Femur (tissue), 1 donor: Measurements from ENCODE around the gene KIR2DL4.
"Not testable (repeated sequence)": the region's sequence is repeated elsewhere in the genome, so short reads cannot be mapped to it uniquely, and the experiment has no call there.

Source experiments
- DNase-seq: peaks from one replicate; pipeline ENCODE4 v3.0.0-alpha.2; 2017

The KIR2DL4 gene

GRCh38 chr19:54805665-54806515 is 2.5 kb downstream of the KIR2DL4 start:
- no peak for DNase-seq

DNA sequence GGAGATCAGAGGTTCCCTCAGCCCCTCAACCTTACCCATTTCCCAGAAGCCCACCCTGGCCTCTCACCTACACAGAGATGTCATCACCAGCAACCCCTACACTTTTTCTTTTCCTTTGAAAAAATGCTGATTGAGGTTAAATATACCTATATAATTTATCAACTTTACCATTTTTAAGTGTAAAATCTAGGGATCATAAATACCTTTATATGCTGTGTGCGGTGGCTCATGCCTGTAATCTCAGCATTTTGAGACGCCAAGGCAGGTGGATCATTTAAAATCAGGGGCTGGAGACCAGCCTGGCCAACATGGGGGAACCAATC is 3.1 kb downstream of the KIR2DL4 start:
- no peak for DNase-seq

- not testable (repeated sequence) for DNase-seq
Observed at GRCh38 chr19:54814571-54814970, 11.2 kb downstream of the KIR2DL4 start.

DNA sequence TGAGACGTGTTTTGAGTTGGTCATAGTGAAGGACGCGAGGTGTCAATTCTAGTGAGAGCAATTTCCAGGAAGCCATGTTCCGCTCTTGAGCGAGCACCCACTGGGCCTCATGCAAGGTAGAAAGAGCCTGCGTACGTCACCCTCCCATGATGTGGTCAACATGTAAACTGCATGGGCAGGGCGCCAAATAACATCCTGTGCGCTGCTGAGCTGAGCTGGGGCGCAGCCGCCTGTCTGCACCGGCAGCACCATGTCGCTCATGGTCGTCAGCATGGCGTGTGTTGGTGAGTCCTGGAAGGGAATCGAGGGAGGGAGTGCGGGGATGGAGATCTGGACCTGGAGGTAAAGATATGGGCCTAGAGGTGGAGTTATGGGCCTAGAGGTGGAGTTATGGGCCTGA is 12.8 kb downstream of the KIR2DL4 start, which contains the start of gene KIR3DL1:
TSS of gene KIR3DL1 (plus strand) at position 218 of the 400 bp plus-strand sequence.
- DNase-seq = not testable (repeated sequence)

DNA sequence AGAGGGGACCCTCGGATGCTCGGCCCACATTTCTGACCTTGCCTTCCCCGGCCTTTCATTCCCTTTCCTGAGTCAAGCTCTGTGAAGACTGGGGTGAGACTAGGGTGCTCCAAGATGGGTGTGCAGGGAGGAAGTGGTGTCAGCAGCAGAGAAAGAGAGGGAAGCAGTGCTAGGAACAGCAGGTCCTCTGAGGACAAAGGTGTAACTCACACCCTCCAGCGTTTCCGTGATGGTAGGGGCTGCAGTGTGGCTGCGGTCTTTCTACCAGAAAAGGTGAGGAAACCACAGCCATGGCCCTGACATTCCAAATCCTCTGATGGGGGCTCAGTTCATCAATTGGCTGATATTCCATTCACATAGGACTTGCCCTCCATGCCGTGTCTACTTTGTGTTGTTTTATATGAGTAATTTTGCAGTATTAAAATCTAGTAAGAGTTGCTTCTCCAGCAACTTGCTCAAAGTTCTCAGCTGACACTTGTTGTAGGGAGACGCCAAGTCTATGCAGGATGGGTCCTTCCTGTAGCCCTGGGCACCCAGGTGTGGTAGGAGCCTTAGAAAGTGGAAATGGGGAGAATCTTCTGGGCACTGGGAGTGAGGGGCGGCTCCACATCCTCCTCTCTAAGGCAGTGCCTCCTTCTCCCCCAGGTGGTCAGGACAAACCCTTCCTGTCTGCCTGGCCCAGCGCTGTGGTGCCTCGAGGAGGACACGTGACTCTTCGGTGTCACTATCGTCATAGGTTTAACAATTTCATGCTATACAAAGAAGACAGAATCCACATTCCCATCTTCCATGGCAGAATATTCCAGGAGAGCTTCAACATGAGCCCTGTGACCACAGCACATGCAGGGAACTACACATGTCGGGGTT is 14.5 kb downstream of the KIR2DL4 start:
- DNase-seq = no peak

- DNase-seq = not testable (repeated sequence)
Observed at GRCh38 chr19:54824416-54824815, 21.0 kb downstream of the KIR2DL4 start.

- not testable (repeated sequence) for DNase-seq
Observed at GRCh38 chr19:54825326-54825725, 21.9 kb downstream of the KIR2DL4 start.

DNA sequence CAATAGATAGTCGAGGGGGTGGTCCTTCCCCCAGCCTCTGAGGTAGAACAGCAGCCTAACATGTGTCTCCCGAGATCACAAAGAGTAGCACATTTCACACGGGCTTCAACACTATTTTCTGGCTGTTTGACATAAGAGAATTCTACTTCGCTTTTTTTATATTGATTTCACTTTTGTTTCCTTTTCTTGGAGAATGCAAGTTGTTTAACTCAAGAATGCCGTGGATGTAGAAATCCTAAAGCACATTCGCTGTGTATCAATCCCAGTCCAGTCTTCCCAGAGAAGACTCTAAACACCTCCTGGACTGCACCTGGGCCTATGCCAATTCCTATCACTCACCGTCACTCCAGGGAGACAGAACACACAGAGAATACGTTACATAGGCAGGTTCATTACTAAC is 24.7 kb downstream of the KIR2DL4 start:
- DNase-seq = not testable (repeated sequence)

- not testable (repeated sequence) for DNase-seq
Observed at GRCh38 chr19:54832496-54832895, 29.1 kb downstream of the KIR2DL4 start, which contains the start of gene KIR2DS4. Gene KIR2DS4 (plus strand): TSS chr19:54832676.

DNA sequence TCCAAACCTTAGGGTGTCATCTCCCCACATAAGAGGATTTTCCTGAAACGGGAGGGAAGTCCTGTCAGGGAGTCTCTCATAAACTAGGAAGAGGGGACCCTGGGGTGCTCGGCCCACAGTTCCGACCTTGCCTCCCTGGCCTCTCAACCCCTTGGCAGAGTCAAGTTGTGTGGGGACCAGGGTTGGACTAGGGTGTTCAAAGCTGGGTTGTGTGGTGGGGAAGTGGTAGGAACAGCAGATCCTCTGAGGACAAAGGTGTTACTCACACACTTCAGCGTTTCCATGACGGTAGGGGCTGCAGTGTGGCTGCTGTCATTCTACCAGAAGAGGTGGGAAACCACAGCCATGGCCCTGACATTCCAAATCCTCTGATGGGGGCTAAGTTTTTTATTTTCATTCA is 31.7 kb downstream of the KIR2DL4 start:
- DNase-seq = not testable (repeated sequence)

- not testable (repeated sequence) for DNase-seq
Observed at GRCh38 chr19:54837522-54837921, 34.1 kb downstream of the KIR2DL4 start.

GRCh38 chr19:54843171-54843570 is 39.8 kb downstream of the KIR2DL4 start:
- not testable (repeated sequence) for DNase-seq

DNA sequence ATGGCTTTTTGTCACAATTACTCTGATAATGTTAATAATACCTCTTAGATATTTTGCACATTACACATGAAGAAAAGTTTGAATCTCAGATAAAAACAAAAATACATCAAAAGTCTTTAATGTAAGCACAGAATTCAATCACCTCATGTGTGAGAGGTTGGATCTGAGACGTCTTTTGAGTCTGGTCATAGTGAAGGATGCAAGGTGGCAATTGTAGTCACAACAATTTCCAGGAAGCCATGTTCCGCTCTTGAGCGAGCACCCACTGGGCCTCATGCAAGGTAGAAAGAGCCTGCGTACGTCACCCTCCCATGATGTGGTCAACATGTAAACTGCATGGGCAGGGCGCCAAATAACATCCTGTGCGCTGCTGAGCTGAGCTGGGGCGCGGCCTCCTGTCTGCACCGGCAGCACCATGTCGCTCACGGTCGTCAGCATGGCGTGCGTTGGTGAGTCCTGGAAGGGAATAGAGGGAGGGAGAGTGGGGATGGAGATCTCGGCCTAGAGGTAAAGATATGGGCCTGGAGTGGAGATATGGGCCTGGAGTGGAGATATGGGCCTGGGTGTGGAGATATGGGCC is 46.7 kb downstream of the KIR2DL4 start, which contains the start of gene KIR3DL2:
TSS of gene KIR3DL2 (plus strand) at position 383 of the 580 bp plus-strand sequence. CDS start at position 416, 33 bp downstream.
- DNase-seq = not testable (repeated sequence)

GRCh38 chr19:54850930-54851329 is 47.5 kb downstream of the KIR2DL4 start:
- DNase-seq = no peak

- no peak for DNase-seq
Observed at GRCh38 chr19:54851353-54851752, 47.9 kb downstream of the KIR2DL4 start.

DNA sequence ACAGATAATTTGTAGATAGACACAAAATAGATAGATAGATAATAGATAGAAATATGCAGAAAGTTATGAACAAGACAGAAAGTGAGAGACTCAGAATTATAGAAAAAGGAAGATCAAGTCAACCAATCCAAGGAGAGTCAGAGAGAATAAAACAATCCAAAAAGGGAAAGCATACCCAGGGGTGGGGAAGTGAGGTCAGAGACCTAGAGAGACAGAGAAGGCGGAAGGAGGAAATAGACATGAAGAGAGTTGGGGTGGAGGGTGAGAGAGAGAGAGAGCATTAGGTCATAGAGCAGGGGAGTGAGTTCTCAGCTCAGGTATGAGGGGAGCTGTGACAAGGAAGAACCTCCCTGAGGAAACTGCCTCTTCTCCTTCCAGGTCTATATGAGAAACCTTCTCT is 51.8 kb downstream of the KIR2DL4 start:
- DNase-seq = not testable (repeated sequence)

DNA sequence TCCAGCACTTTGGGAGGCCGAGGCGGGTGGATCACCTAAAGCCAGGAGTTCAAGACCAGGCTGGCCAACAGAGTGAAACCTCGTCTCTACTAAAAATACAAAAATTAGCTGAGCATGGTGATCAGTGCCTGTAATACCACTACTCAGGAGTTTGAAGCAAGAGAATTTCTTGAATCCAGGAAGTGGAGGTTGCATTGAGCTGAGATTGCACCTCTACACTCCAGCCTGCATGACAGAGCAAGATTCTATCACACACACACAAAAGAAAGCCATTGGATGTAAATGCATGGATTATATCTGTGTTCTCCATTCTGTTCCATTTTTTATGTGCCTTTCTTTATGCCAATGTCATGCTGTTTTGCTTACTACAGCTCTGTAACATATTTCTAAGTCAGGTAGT is 55.1 kb downstream of the KIR2DL4 start:
- not testable (repeated sequence) for DNase-seq

- DNase-seq = not testable (repeated sequence)
Observed at GRCh38 chr19:54859421-54859820, 56.0 kb downstream of the KIR2DL4 start.

GRCh38 chr19:54863459-54863858 is 60.0 kb downstream of the KIR2DL4 start:
- DNase-seq = not testable (repeated sequence)
